Measurements from ENCODE around the gene ADARB2. TPM values are rescaled to one million over a fixed set of nuclear protein-coding genes. Genes with fewer than 3 reads are reported as not detected.

ADARB2 gene
- total RNA-seq, 1 donor from 2014 or later: 0.10 TPM

- DNase-seq (ENCODE audit: low read depth): no peak
Measured at GRCh38 chr10:1194161-1194560, 543.2 kb downstream of the ADARB2 start.

GRCh38 chr10:1193561-1193960 lies 543.8 kb downstream of the ADARB2 start:
- DNase-seq (ENCODE audit: low read depth): no peak

GRCh38 chr10:1191752-1192151 lies 545.6 kb downstream of the ADARB2 start:
- no peak for DNase-seq (ENCODE audit: low read depth)

GRCh38 chr10:1190791-1191490 lies 546.4 kb downstream of the ADARB2 start:
- no peak for DNase-seq (ENCODE audit: low read depth)

- DNase-seq (ENCODE audit: low read depth): no peak
Measured at GRCh38 chr10:1190052-1190395, 547.3 kb downstream of the ADARB2 start.

GRCh38 chr10:1189166-1190051 lies 547.9 kb downstream of the ADARB2 start:
- peak; percentile 58 for DNase-seq (ENCODE audit: low read depth)

GRCh38 chr10:1188558-1189135 lies 548.7 kb downstream of the ADARB2 start:
- DNase-seq (ENCODE audit: low read depth): no peak

GRCh38 chr10:1187855-1188557 lies 549.3 kb downstream of the ADARB2 start:
- no peak for DNase-seq (ENCODE audit: low read depth)

- DNase-seq (ENCODE audit: low read depth): no peak
Measured at GRCh38 chr10:1187151-1187854, 550.0 kb downstream of the ADARB2 start.

- DNase-seq (ENCODE audit: low read depth): no peak
Measured at GRCh38 chr10:1186683-1186990, 550.7 kb downstream of the ADARB2 start.

GRCh38 chr10:1185911-1186682 lies 551.2 kb downstream of the ADARB2 start:
- DNase-seq (ENCODE audit: low read depth): no peak

GRCh38 chr10:1184541-1185430 lies 552.5 kb downstream of the ADARB2 start:
- DNase-seq (ENCODE audit: low read depth): no peak

- no peak for DNase-seq (ENCODE audit: low read depth)
Measured at GRCh38 chr10:1183701-1184100, 553.6 kb downstream of the ADARB2 start.

- no peak for DNase-seq (ENCODE audit: low read depth)
Measured at GRCh38 chr10:1183033-1183396, 554.3 kb downstream of the ADARB2 start.

GRCh38 chr10:1182280-1183032 lies 554.9 kb downstream of the ADARB2 start:
- DNase-seq (ENCODE audit: low read depth): no peak

- DNase-seq (ENCODE audit: low read depth): no peak
Measured at GRCh38 chr10:1180836-1181235, 556.5 kb downstream of the ADARB2 start.

GRCh38 chr10:1180071-1180730 lies 557.1 kb downstream of the ADARB2 start:
- no peak for DNase-seq (ENCODE audit: low read depth)

GRCh38 chr10:1179346-1180070 lies 557.8 kb downstream of the ADARB2 start:
- no peak for DNase-seq (ENCODE audit: low read depth)

All from renal cortical epithelial cell (primary cell).